Astrocyte (in vitro differentiated cells and primary cell): Measurements from ENCODE around the gene CACNA2D4. TPM values are rescaled to one million over a fixed set of nuclear protein-coding genes. Genes with fewer than 3 reads are reported as not detected.

Experiments used
- DNase-seq: peaks from one replicate; pipeline ENCODE4 v3.0.0-alpha.2; 2010; ENCODE audit warnings: low read depth
- FAIRE-seq: peaks from 2 replicates; lab custom pipeline; 2011; peaks lifted over from hg19 to GRCh38; lab: Jason Lieb, UNC
- H2AFZ ChIP-seq: 2 replicates; pipeline ENCODE4 v1.6.0; 2012; ENCODE audit warnings: low read depth, low read length, inconsistent platforms
- H3K27ac ChIP-seq: 2 replicates; pipeline ENCODE4 v1.5.1; 2011; ENCODE audit warnings: low read depth, low read length, inconsistent platforms
- H3K27me3 ChIP-seq: 2 replicates; pipeline ENCODE4 v1.6.0; 2011; ENCODE audit warnings: low read length, inconsistent platforms; ENCODE audit not compliant: insufficient read depth
- H3K36me3 ChIP-seq: 2 replicates; pipeline ENCODE4 v1.5.1; 2011; ENCODE audit warnings: low read length, inconsistent platforms; ENCODE audit not compliant: insufficient read depth
- H3K4me1 ChIP-seq: 2 replicates; pipeline ENCODE4 v1.5.1; 2011; ENCODE audit warnings: low read length, inconsistent platforms; ENCODE audit not compliant: insufficient read depth
- H3K4me2 ChIP-seq: 2 replicates; pipeline ENCODE4 v1.6.0; 2012; ENCODE audit warnings: low read length, inconsistent platforms
- H3K4me3 ChIP-seq: 2 replicates; pipeline ENCODE4 v1.5.1; 2011; ENCODE audit warnings: low read depth, mild to moderate bottlenecking, low read length, inconsistent platforms; ENCODE audit not compliant: insufficient read depth
- H3K79me2 ChIP-seq: 2 replicates; pipeline ENCODE4 v1.6.0; 2012; ENCODE audit warnings: mild to moderate bottlenecking, low read length, inconsistent platforms; ENCODE audit not compliant: insufficient read depth
- H3K9ac ChIP-seq: 2 replicates; pipeline ENCODE4 v1.6.0; 2012; ENCODE audit warnings: mild to moderate bottlenecking, low read length, inconsistent platforms
- H3K9me3 ChIP-seq: 2 replicates; pipeline ENCODE4 v1.5.1; 2012; ENCODE audit warnings: low read depth, mild to moderate bottlenecking, low read length, inconsistent platforms; ENCODE audit not compliant: insufficient read depth
- H4K20me1 ChIP-seq: 2 replicates; pipeline ENCODE4 v1.6.0; 2012; ENCODE audit warnings: low read length, inconsistent platforms; ENCODE audit not compliant: insufficient read depth
- H3K27ac Mint-ChIP-seq: one replicate; pipeline ENCODE4 v1.8.0; 2021; ENCODE audit warnings: mild to moderate bottlenecking, mixed read lengths; ENCODE audit not compliant: unreplicated experiment
- H3K27me3 Mint-ChIP-seq: one replicate; pipeline ENCODE4 v1.8.0; 2021; ENCODE audit warnings: low read depth, mixed read lengths; ENCODE audit not compliant: unreplicated experiment
- H3K36me3 Mint-ChIP-seq: one replicate; pipeline ENCODE4 v1.8.0; 2021; ENCODE audit warnings: low read depth, mixed read lengths; ENCODE audit not compliant: unreplicated experiment
- H3K4me1 Mint-ChIP-seq: one replicate; pipeline ENCODE4 v1.8.0; 2021; ENCODE audit warnings: low read depth, mixed read lengths; ENCODE audit not compliant: unreplicated experiment
- H3K4me3 Mint-ChIP-seq: one replicate; pipeline ENCODE4 v1.8.0; 2021; ENCODE audit warnings: mild to moderate bottlenecking, moderate library complexity, mixed read lengths; ENCODE audit not compliant: unreplicated experiment
- H3K9me3 Mint-ChIP-seq: one replicate; pipeline ENCODE4 v1.8.0; 2021; ENCODE audit warnings: mild to moderate bottlenecking, mixed read lengths; ENCODE audit not compliant: unreplicated experiment
- EZH2 ChIP-seq: IDR thresholded peaks from 2 replicates; pipeline ENCODE4 v1.6.1; 2012; ENCODE audit warnings: mild to moderate bottlenecking, low read length, inconsistent platforms; ENCODE audit not compliant: insufficient read depth
- total RNA-seq: library from RNA; stranded (reverse); gene quantifications from 2 replicates; pipeline ENCODE4 v1.2.1, GENCODE V29; 2021
- TF ChIP-seq, protein P1 (sequence below): IDR thresholded peaks from 2 replicates; pipeline ENCODE4 v1.5.1; 2011; ENCODE audit warnings: low read depth, mild to moderate bottlenecking, inconsistent platforms, low read length, moderate library complexity; ENCODE audit not compliant: insufficient read depth

CACNA2D4 gene
- total RNA-seq, 1 donor from 2014 or later, result 0.09 TPM

DNA sequence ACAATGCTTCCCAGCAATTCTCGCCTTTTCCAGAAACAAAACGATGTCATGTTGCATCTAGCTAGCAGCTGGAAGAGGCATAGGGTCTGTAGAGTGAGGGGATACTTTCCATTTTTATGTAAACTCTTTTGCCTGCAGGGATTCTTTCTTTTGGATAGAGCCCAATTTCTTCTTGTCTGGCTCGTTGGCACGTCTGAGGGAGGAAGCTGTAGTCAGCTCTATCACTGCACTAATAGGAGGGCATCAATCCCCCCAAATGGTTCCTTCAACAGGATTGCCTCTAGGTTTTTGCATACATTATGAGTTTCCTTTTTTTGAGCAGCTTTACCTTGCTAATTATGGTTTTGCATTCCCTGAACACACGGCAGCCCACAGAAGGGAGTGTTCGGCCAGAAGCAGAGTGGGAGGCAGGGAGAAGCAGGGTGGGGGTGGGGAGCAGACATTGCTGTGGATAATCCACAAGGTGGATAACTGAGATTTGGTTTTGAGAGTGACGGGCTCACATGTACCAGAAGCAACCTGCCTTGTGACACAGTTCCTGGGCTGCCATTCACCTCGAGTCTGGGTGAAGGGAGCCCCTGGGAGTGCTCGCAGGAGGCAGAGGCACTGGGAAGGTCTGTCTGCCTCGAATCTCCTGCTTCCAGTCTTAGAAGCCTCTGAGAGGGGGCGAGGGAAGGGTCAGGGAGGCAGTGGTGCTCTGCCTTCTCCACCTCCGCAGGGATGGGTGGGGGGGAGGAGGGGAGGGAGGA lies 73.6 kb downstream of the CACNA2D4 start:
- no peaks in the 10 kb centered on the region for H3K4me1 Mint-ChIP-seq
- no peaks in the 10 kb centered on the region for H3K79me2 ChIP-seq
- H3K27me3 ChIP-seq, result peaks cover 33% of the 10 kb centered on the region
- peaks cover 50% of the 10 kb centered on the region for H3K27me3 Mint-ChIP-seq
- no peaks in the 10 kb centered on the region for H3K9me3 Mint-ChIP-seq
- H3K36me3 ChIP-seq, result no peaks in the 10 kb centered on the region
- no peak overlapping the region for H2AFZ ChIP-seq
- H3K27ac Mint-ChIP-seq, result no peak overlapping the region
- DNase-seq, result no peak
- no peak for TF ChIP-seq EZH2
- TF ChIP-seq, protein P1, sequence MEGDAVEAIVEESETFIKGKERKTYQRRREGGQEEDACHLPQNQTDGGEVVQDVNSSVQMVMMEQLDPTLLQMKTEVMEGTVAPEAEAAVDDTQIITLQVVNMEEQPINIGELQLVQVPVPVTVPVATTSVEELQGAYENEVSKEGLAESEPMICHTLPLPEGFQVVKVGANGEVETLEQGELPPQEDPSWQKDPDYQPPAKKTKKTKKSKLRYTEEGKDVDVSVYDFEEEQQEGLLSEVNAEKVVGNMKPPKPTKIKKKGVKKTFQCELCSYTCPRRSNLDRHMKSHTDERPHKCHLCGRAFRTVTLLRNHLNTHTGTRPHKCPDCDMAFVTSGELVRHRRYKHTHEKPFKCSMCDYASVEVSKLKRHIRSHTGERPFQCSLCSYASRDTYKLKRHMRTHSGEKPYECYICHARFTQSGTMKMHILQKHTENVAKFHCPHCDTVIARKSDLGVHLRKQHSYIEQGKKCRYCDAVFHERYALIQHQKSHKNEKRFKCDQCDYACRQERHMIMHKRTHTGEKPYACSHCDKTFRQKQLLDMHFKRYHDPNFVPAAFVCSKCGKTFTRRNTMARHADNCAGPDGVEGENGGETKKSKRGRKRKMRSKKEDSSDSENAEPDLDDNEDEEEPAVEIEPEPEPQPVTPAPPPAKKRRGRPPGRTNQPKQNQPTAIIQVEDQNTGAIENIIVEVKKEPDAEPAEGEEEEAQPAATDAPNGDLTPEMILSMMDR, result no peak
- H3K27ac ChIP-seq, result no peak overlapping the region
- H3K4me3 Mint-ChIP-seq, result no peak overlapping the region
- no peak overlapping the region for H3K4me2 ChIP-seq
- H3K9ac ChIP-seq, result no peak overlapping the region
- no peak overlapping the region for H3K4me3 ChIP-seq
- H3K36me3 Mint-ChIP-seq, result no peaks in the 10 kb centered on the region
- no peaks in the 10 kb centered on the region for H3K4me1 ChIP-seq
- no peaks in the 10 kb centered on the region for H3K9me3 ChIP-seq
- no peaks in the 10 kb centered on the region for H4K20me1 ChIP-seq
- FAIRE-seq, result no peak

DNA sequence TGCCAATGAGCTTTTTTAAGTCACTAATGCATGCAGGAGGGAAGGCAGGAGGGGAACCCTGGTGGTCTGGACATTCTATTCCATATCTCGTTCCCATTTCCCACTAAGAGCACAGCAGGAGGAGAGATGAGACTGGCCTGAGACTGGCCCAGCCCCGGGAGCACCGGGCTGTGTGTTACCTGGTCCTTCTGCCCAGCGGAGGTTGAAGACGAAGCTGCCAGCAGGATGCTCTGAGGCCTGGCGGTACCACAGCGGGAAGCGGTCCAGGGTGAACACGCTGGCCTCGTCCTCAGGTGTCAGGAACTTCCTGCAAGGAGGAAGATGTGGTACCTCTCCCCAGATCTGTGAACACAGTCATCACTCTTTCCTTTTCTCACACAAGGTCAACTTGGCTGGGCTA lies 74.2 kb downstream of the CACNA2D4 start:
- H3K4me3 ChIP-seq, result no peak overlapping the region
- H3K27ac ChIP-seq, result no peak overlapping the region
- H3K4me2 ChIP-seq, result no peak overlapping the region
- no peaks in the 10 kb centered on the region for H3K4me1 Mint-ChIP-seq
- no peak overlapping the region for H3K27ac Mint-ChIP-seq
- H3K9me3 ChIP-seq, result no peaks in the 10 kb centered on the region
- H3K27me3 ChIP-seq, result peaks cover 38% of the 10 kb centered on the region
- H2AFZ ChIP-seq, result no peak overlapping the region
- peaks cover 54% of the 10 kb centered on the region for H3K27me3 Mint-ChIP-seq
- H3K36me3 Mint-ChIP-seq, result no peaks in the 10 kb centered on the region
- H3K79me2 ChIP-seq, result no peaks in the 10 kb centered on the region
- H4K20me1 ChIP-seq, result no peaks in the 10 kb centered on the region
- no peaks in the 10 kb centered on the region for H3K4me1 ChIP-seq
- no peak for FAIRE-seq
- no peak for TF ChIP-seq EZH2
- TF ChIP-seq, protein P1, result no peak
- no peaks in the 10 kb centered on the region for H3K36me3 ChIP-seq
- no peak overlapping the region for H3K4me3 Mint-ChIP-seq
- no peak overlapping the region for H3K9ac ChIP-seq
- DNase-seq, result no peak
- H3K9me3 Mint-ChIP-seq, result no peaks in the 10 kb centered on the region

- H3K27ac Mint-ChIP-seq, result no peak overlapping the region
- no peak overlapping the region for H3K27ac ChIP-seq
- H3K79me2 ChIP-seq, result no peaks in the 10 kb centered on the region
- peaks cover 40% of the 10 kb centered on the region for H3K27me3 ChIP-seq
- H3K9me3 ChIP-seq, result no peaks in the 10 kb centered on the region
- no peak for DNase-seq
- no peaks in the 10 kb centered on the region for H4K20me1 ChIP-seq
- no peaks in the 10 kb centered on the region for H3K4me1 Mint-ChIP-seq
- no peaks in the 10 kb centered on the region for H3K36me3 ChIP-seq
- TF ChIP-seq, protein P1, result no peak
- TF ChIP-seq EZH2, result no peak
- no peak overlapping the region for H3K4me2 ChIP-seq
- no peaks in the 10 kb centered on the region for H3K4me1 ChIP-seq
- H3K27me3 Mint-ChIP-seq, result peaks cover 57% of the 10 kb centered on the region
- FAIRE-seq, result no peak
- H3K4me3 ChIP-seq, result no peak overlapping the region
- no peak overlapping the region for H3K4me3 Mint-ChIP-seq
- no peaks in the 10 kb centered on the region for H3K36me3 Mint-ChIP-seq
- H3K9me3 Mint-ChIP-seq, result no peaks in the 10 kb centered on the region
- no peak overlapping the region for H2AFZ ChIP-seq
- no peak overlapping the region for H3K9ac ChIP-seq
These were observed 74.8 kb downstream of the CACNA2D4 start for GRCh38 chr12:1843641-1844005.
